Kidney (tissue), 14 donors: ENCODE results near the gene TLN1. TPM values are rescaled to one million over a fixed set of nuclear protein-coding genes. Genes with fewer than 3 reads are reported as not detected.
A peak's percentile ranks its signal among the peaks of the same experiment; 100 is the strongest.

Experiments used
- DNase-seq, 5 donors: peaks; one replicate each; pipeline ENCODE4 v3.0.0-alpha.2; 2013 to 2020
- FAIRE-seq: peaks from 2 replicates; lab custom pipeline; 2012; peaks lifted over from hg19 to GRCh38; lab: Jason Lieb, UNC
- H3K27ac ChIP-seq, 2 donors: one replicate each; pipeline ENCODE4 v1.7.0; 2013; ENCODE audit warnings: low read depth in 2 of 2, low read length in 2 of 2, inconsistent platforms in 1 of 2
- H3K27me3 ChIP-seq: one replicate; pipeline ENCODE4 v1.7.1; 2013; ENCODE audit warnings: low read length, inconsistent platforms; ENCODE audit not compliant: control insufficient read depth, insufficient read depth
- H3K36me3 ChIP-seq, 3 donors: one replicate each; pipeline versions ENCODE4 v1.7.0 to v1.7.1; 2013; ENCODE audit warnings: low read length in 3 of 3, control low read depth in 1 of 3, inconsistent platforms in 1 of 3; ENCODE audit not compliant: insufficient read depth in 3 of 3, control insufficient read depth in 2 of 3
- H3K4me1 ChIP-seq, 3 donors: one replicate each; pipeline versions ENCODE4 v1.7.0 to v1.7.1; 2013; ENCODE audit warnings: low read length in 3 of 3, inconsistent platforms in 1 of 3, low read depth in 1 of 3; ENCODE audit not compliant: control insufficient read depth in 2 of 3, insufficient read depth in 2 of 3
- H3K4me3 ChIP-seq, 3 donors: one replicate each; pipeline versions ENCODE4 v1.7.0 to v1.8.1; 2013; ENCODE audit warnings: low read length in 3 of 3, control low read depth in 1 of 3, inconsistent platforms in 1 of 3
- H3K9ac ChIP-seq, 3 donors: one replicate each; pipeline versions ENCODE4 v1.7.0 to v1.7.1; 2013; ENCODE audit warnings: low read length in 3 of 3, control low read depth in 1 of 3, inconsistent platforms in 1 of 3
- H3K9me3 ChIP-seq, 3 donors: one replicate each; pipeline versions ENCODE4 v1.7.0 to v1.7.1; 2013; ENCODE audit warnings: low read length in 3 of 3, control low read depth in 1 of 3, inconsistent platforms in 1 of 3; ENCODE audit not compliant: control insufficient read depth in 2 of 3, insufficient read depth in 1 of 3
- intact Hi-C: fragments of 100-400 bp; cut with DNase I; formaldehyde crosslinking; loops from one replicate; pipeline ENCODE4 v1.11.1; 2022
- polyA plus RNA-seq: library from polyadenylated mRNA; stranded (reverse); fragments of 350-450 nt; fragmentation: Illumina TruSeq; extraction: RNeasy Lipid Tissue Mini Kit (QIAGEN cat#74804); gene quantifications from one replicate; pipeline ENCODE4 v1.2.3, GENCODE V29; 2014; ENCODE audit warnings: low read depth, low replicate concordance; ENCODE audit not compliant: insufficient read depth
- total RNA-seq: library from RNA; stranded (reverse); fragmentation: NEBNext Ultra II Directional; extraction: Animal tissue kit (Norgen Biotek cat#: 25700); gene quantifications from one replicate; pipeline ENCODE4 v1.2.1, GENCODE V29; 2021
- TF ChIP-seq, protein P1 (sequence below): IDR thresholded peaks from 3 replicates; pipeline ENCODE4 v1.5.1; 2012; ENCODE audit warnings: mild to moderate bottlenecking, moderate library complexity, borderline replicate concordance; ENCODE audit not compliant: insufficient read depth; ENCODE audit errors: extremely low read depth
- donor health status: control.
- donor health status: control.
- donor health status: control.
- donor health status: control.
- donor health status: control.
- donor health status: DM: yes; HTN: yes; CAD: no.
- donor health status: Normal renal cell carcinoma (clear cell type).

Gene TLN1
- total and polyA plus RNA-seq, 2 donors from 2014 or later: 71.7 to 376 TPM

DNA sequence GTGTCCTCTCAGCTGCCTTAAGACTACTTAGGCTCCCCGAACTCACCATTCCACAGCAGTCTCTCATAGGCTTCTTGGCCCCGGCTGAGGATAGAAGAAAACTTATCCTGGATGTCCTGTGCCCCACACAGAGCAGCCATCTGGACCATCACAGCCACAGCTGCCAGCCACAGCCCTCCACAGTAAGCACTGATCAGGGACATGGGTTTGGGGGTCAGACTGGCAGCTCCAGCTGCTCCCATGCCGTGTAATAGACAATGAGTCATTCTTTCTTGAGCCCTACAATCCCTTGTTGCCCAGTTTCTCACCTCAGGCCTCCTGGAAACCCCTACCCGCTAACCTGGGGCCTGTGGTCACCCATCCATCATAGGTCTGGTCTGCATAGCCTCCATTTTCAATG is 6.2 kb upstream of the TLN1 start:
- intact Hi-C loops: no loop called here
- Histone ChIP-seq H3K36me3 (peaks cover 20 to 87% (median 63%) of the 10 kb centered on the region in 3 donors), H3K4me1 (peaks cover 5 to 8% (median 8%) of the 10 kb centered on the region in 3 donors), H3K27ac (no peak overlapping the region), H3K9me3 (no peaks in the 10 kb centered on the region), H3K4me3 (no peak overlapping the region), H3K9ac (no peak overlapping the region), H3K27me3 (no peaks in the 10 kb centered on the region)
- DNase-seq (no peak), FAIRE-seq (no peak)
- TF ChIP-seq, protein P1, sequence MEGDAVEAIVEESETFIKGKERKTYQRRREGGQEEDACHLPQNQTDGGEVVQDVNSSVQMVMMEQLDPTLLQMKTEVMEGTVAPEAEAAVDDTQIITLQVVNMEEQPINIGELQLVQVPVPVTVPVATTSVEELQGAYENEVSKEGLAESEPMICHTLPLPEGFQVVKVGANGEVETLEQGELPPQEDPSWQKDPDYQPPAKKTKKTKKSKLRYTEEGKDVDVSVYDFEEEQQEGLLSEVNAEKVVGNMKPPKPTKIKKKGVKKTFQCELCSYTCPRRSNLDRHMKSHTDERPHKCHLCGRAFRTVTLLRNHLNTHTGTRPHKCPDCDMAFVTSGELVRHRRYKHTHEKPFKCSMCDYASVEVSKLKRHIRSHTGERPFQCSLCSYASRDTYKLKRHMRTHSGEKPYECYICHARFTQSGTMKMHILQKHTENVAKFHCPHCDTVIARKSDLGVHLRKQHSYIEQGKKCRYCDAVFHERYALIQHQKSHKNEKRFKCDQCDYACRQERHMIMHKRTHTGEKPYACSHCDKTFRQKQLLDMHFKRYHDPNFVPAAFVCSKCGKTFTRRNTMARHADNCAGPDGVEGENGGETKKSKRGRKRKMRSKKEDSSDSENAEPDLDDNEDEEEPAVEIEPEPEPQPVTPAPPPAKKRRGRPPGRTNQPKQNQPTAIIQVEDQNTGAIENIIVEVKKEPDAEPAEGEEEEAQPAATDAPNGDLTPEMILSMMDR: no peak

DNA sequence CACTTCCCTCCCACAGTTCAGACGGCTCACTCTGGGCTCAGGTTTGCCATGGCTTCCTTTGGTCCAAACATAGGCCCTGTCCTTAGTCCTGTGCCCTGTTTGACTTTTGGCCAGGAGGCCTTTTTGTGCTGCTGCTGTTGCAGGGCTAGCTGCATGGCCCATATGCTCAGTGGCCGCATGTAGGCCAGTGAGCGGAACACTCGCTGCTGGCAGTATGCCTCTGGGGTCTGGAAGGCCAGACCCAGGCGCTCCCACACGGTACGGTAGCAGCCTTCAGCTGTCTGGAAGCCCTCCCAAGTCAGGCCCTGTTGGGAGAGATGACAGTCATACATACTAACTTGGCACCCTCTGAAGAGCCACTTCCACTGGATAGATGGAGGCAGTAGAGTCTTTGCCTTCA is 5.1 kb upstream of the TLN1 start:
- no peak overlapping the region for H3K9ac ChIP-seq
- H3K4me1 ChIP-seq: peaks cover 5 to 13% (median 12%) of the 10 kb centered on the region in 3 donors
- FAIRE-seq (no peak), DNase-seq (no peak)
- H3K4me3 ChIP-seq: no peak overlapping the region
- H3K36me3 ChIP-seq: peaks cover 18 to 76% (median 58%) of the 10 kb centered on the region in 3 donors
- H3K27me3 ChIP-seq: no peaks in the 10 kb centered on the region
- TF ChIP-seq, protein P1: no peak
- no peak overlapping the region for H3K27ac ChIP-seq
- intact Hi-C loops: no loop called here
- H3K9me3 ChIP-seq: no peaks in the 10 kb centered on the region

DNA sequence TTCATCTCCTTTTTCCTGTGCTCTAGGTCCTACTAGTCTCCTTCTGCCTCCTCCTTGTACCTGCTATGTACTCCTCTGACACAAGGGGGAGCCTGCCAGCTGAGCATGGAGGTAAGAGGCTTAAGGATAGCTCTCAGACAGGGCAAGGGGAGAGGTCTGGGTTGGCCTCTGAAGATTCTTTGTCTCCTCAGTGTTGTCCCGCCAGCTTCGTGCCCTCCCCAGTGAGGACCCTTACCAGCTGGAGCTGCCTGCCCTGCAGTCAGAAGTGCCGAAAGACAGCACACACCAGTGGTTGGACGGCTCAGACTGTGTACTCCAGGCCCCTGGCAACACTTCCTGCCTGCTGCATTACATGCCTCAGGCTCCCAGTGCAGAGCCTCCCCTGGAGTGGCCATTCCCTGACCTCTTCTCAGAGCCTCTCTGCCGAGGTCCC is 4.2 kb upstream of the TLN1 start:
- FAIRE-seq (no peak), DNase-seq (peak in 4 of 5 donors; percentile 67 to 84 (median 73))
- peaks cover 5 to 15% (median 12%) of the 10 kb centered on the region in 3 donors for H3K4me1 ChIP-seq
- intact Hi-C loops: no loop called here
- no peaks in the 10 kb centered on the region for H3K27me3 ChIP-seq
- no peak overlapping the region for H3K4me3 ChIP-seq
- no peak overlapping the region for H3K9ac ChIP-seq
- TF ChIP-seq, protein P1: peak; percentile 72
- peaks cover 18 to 68% (median 50%) of the 10 kb centered on the region in 3 donors for H3K36me3 ChIP-seq
- no peak overlapping the region for H3K27ac ChIP-seq
- H3K9me3 ChIP-seq: no peaks in the 10 kb centered on the region

DNA sequence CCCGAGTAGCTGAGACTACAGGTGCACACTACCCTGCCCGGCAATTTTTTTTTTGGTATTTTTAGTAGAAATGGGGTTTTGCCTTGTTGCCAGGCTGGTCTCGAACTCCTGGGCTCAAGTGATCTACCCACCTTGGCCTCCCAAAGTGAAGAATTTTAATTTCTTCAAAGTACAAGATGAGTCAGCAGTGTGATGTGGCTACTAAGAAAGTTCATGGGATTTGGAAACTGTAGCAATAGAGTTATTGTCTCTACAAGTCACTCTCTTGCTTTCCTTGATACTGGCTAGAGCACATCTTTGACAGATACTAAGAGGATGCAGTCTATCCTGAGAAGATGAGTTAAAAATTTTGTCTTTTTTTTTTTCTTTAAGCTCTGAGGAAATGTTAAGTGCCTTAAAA is 2.1 kb upstream of the TLN1 start:
- FAIRE-seq (no peak), DNase-seq (no peak)
- no peak overlapping the region for H3K9ac ChIP-seq
- H3K4me3 ChIP-seq: no peak overlapping the region
- H3K27ac ChIP-seq: no peak overlapping the region
- H3K27me3 ChIP-seq: no peaks in the 10 kb centered on the region
- TF ChIP-seq, protein P1: no peak
- intact Hi-C loops: no loop called here
- H3K9me3 ChIP-seq: no peaks in the 10 kb centered on the region
- peaks cover 14 to 48% (median 32%) of the 10 kb centered on the region in 3 donors for H3K36me3 ChIP-seq
- H3K4me1 ChIP-seq: peaks cover 11 to 35% (median 34%) of the 10 kb centered on the region in 3 donors
